A673 (cell line): ENCODE results near the gene NRXN3.

Source experiments
- CTCF ChIP-seq: fragments of 300-800, 200-600 bp; sonication (generic); conservative IDR thresholded peaks from 2 replicates; pipeline ENCODE4 v1.5.1; 2017; ENCODE audit warnings: low read depth, mild to moderate bottlenecking, antibody characterized with exemption, low read length, moderate library complexity, mixed read lengths
- EZH2 ChIP-seq: fragments of 200-600 bp; sonication (generic); IDR thresholded peaks from 2 replicates; pipeline ENCODE4 v1.6.1; 2017; ENCODE audit warnings: borderline replicate concordance, low read depth, mild to moderate bottlenecking, mixed read lengths, antibody characterized with exemption, low read length; ENCODE audit not compliant: poor library complexity, severe bottlenecking

- TF ChIP-seq CTCF (no peak), EZH2 (no peak)
Observed at GRCh38 chr14:79730953-79731352, 1560.8 kb downstream of the NRXN3 start.
